Panc1 (cell line): Measurements from ENCODE around the gene ADGRB3. TPM values are rescaled to one million over a fixed set of nuclear protein-coding genes. Genes with fewer than 3 reads are reported as not detected.

ENCODE experiments used
- ATAC-seq: fragments of 200-7000 bp; cut with Tn5 transposase; 2 replicates; pipeline ENCODE4 v1.9.1; 2020; ENCODE audit warnings: mild to moderate bottlenecking, moderate library complexity
- BruUV-seq: library from RNA; stranded (reverse); fragments of 400-500 nt; replicated peaks from 2 replicates; lab custom pipeline; 2021; lab: Mats Ljungman, UMichigan
- CTCF ChIA-PET: fragments of 300-600 bp; sonication (Branson Sonifier 250); formaldehyde crosslinking; loops from one replicate; lab custom pipeline; 2022; ENCODE audit warnings: antibody characterized with exemption; lab: Charles Lee
- POLR2A ChIA-PET: fragments of 300-600 bp; sonication (Branson Sonifier 250); formaldehyde crosslinking; loops from one replicate; lab custom pipeline; 2022; ENCODE audit warnings: antibody characterized with exemption; lab: Charles Lee
- DNase-seq: peaks from one replicate; pipeline ENCODE4 v3.0.0-alpha.2; 2010; ENCODE audit warnings: low read depth, low spot score
- H3K27ac ChIP-seq: 2 replicates; pipeline ENCODE4 v1.5.1; 2011; ENCODE audit warnings: mild to moderate bottlenecking, low read length, inconsistent platforms
- H3K27me3 ChIP-seq: fragments of 200-500 bp; sonication (Bioruptor generic); 2 replicates; pipeline ENCODE4 v1.6.0; 2014; ENCODE audit warnings: low read length, inconsistent platforms; ENCODE audit not compliant: control insufficient read depth, insufficient read depth
- H3K36me3 ChIP-seq: fragments of 200-500 bp; sonication (Bioruptor generic); 2 replicates; pipeline ENCODE4 v1.5.1; 2014; ENCODE audit warnings: inconsistent platforms, mild to moderate bottlenecking, low read length, moderate library complexity; ENCODE audit not compliant: control insufficient read depth, insufficient read depth
- H3K4me1 ChIP-seq: 2 replicates; pipeline ENCODE4 v1.5.1; 2011; ENCODE audit warnings: inconsistent platforms, mild to moderate bottlenecking, low read length, moderate library complexity; ENCODE audit not compliant: control insufficient read depth, insufficient read depth
- H3K4me3 ChIP-seq, 2 experiments: 2 replicates each; pipeline ENCODE4 v1.5.1; 2011 to 2012; ENCODE audit warnings: low read depth in 2 of 2, low read length in 2 of 2, mild to moderate bottlenecking in 2 of 2, inconsistent platforms in 1 of 2, moderate library complexity in 1 of 2
- H3K9me3 ChIP-seq: fragments of 200-500 bp; sonication (Bioruptor generic); 2 replicates; pipeline ENCODE4 v1.5.1; 2014; ENCODE audit warnings: low read depth, mild to moderate bottlenecking, inconsistent platforms, low read length, moderate library complexity; ENCODE audit not compliant: control insufficient read depth, insufficient read depth
- CTCF ChIP-seq: fragments of 450-650 bp; IDR thresholded peaks from 2 replicates; pipeline ENCODE4 v1.5.1; 2017; ENCODE audit warnings: mild to moderate bottlenecking
- POLR2AphosphoS5 ChIP-seq: IDR thresholded peaks from 2 replicates; pipeline ENCODE4 v1.6.1; 2012; ENCODE audit warnings: mild to moderate bottlenecking, low read depth, low read length, moderate library complexity
- REST ChIP-seq, 2 experiments: IDR thresholded peaks; 2 replicates each; pipeline ENCODE4 v1.6.1; 2011 to 2012; ENCODE audit warnings: low read depth in 2 of 2, control low read depth in 1 of 2, low read length in 1 of 2, mild to moderate bottlenecking in 1 of 2, moderate library complexity in 1 of 2; ENCODE audit not compliant: insufficient read depth in 1 of 2
- SIN3A ChIP-seq: IDR thresholded peaks from 2 replicates; pipeline ENCODE4 v1.6.1; 2012; ENCODE audit warnings: low read depth, mild to moderate bottlenecking, low read length, moderate library complexity, borderline replicate concordance; ENCODE audit not compliant: insufficient read depth
- TCF7L2 ChIP-seq: IDR thresholded peaks from 2 replicates; pipeline ENCODE4 v1.6.1; 2011; ENCODE audit warnings: mild to moderate bottlenecking, low read depth, low read length, inconsistent platforms
- in situ Hi-C: cut with HindIII; loops from 2 replicates; pipeline ENCODE4 v1.10.0; 2016; ENCODE audit warnings: low sequenced_read_pairs, low pct_unique_long_range_greater_than_20kb
- intact Hi-C: fragments of 100-400 bp; cut with micrococcal nuclease; formaldehyde crosslinking; loops from one replicate; pipeline ENCODE4 v1.10.0; 2022; ENCODE audit not compliant: unreplicated experiment
- total RNA-seq: library from RNA; stranded (reverse); gene quantifications from one replicate; pipeline ENCODE4 v1.2.1, GENCODE V29; 2021; ENCODE audit not compliant: unreplicated experiment

The ADGRB3 gene
- total RNA-seq, 1 experiment from 2014 or later: 0.10 TPM

- DNase-seq: no peak
- TF ChIP-seq REST (IDR thresholded peaks at IDR 0.05; ENCODE audit: insufficient read depth in 1 of 2, low read depth in 2 of 2, low read length in 1 of 2) (no peak), TCF7L2 (no peak), SIN3A (no peak), CTCF (no peak), POLR2AphosphoS5 (no peak)
- intact Hi-C loops: no loop called here
- Histone ChIP-seq H3K4me3 (no peak overlapping the region), H3K4me1 (no peaks in the 10 kb centered on the region), H3K27me3 (no peaks in the 10 kb centered on the region), H3K9me3 (no peaks in the 10 kb centered on the region), H3K27ac (no peak overlapping the region), H3K36me3 (no peaks in the 10 kb centered on the region)
- ChIA-PET POLR2A (no interaction called here), CTCF (no interaction called here)
- no peak for ATAC-seq
- in situ Hi-C loops: no loop called here
- BruUV-seq: no TSS peak
Observed at GRCh38 chr6:69138148-69138547, 503.1 kb downstream of the ADGRB3 start.

- Histone ChIP-seq H3K36me3 (no peaks in the 10 kb centered on the region), H3K9me3 (no peaks in the 10 kb centered on the region), H3K27ac (no peak overlapping the region), H3K27me3 (no peaks in the 10 kb centered on the region), H3K4me3 (no peak overlapping the region), H3K4me1 (no peaks in the 10 kb centered on the region)
- TF ChIP-seq TCF7L2 (no peak), REST (IDR thresholded peaks at IDR 0.05; ENCODE audit: insufficient read depth in 1 of 2, low read depth in 2 of 2, low read length in 1 of 2) (no peak), CTCF (no peak), POLR2AphosphoS5 (no peak), SIN3A (no peak)
- in situ Hi-C loops (no loop called here), intact Hi-C loops (no loop called here)
- DNase-seq (no peak), ATAC-seq (no peak)
- ChIA-PET CTCF (no interaction called here), POLR2A (no interaction called here)
- BruUV-seq: no TSS peak
Observed at GRCh38 chr6:69138893-69139494, 503.9 kb downstream of the ADGRB3 start.
